ENCODE measurements around the gene KCNH6. TPM values are rescaled to one million over a fixed set of nuclear protein-coding genes. Genes with fewer than 3 reads are reported as not detected.

The KCNH6 gene
- total RNA-seq, 1 experiment from 2014 or later, result not detected

DNA sequence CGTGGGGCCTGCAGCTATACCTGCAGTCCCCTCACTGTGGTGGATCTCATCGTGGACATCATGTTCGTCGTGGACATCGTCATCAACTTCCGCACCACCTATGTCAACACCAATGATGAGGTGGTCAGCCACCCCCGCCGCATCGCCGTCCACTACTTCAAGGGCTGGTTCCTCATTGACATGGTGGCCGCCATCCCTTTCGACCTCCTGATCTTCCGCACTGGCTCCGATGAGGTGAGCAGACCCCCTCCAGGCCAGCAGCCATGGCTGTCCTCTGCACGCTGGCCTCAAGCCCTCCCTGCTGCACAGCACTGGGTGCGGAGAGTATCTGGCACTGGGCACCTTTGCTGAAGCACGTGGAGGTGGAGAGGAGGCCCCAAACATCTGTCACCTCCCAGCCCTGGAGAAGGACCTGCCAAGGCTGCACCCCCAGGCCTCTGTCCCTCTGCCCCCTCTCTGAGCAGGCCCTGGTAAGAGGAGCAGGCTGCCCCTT is 11.0 kb downstream of the KCNH6 start:
- CTCF ChIA-PET, result no interaction called here
- intact Hi-C loops (cut with micrococcal nuclease; ENCODE audit: unreplicated experiment), result no loop called here
- BruUV-seq (replicated peaks), result no TSS peak
- H3K27me3 ChIP-seq (replicated peaks; ENCODE audit: insufficient read depth, low read depth, low read length, poor library complexity), result peaks cover 20% of the 10 kb centered on the region
- no peaks in the 10 kb centered on the region for H3K36me3 ChIP-seq (ENCODE audit: insufficient read depth, low read length, poor library complexity, severe bottlenecking)
- DNase-seq (ENCODE audit: low spot score), result no peak
- H3K4me3 ChIP-seq (ENCODE audit: low read depth, low read length, poor library complexity, severe bottlenecking), result no peak overlapping the region
- POLR2A ChIA-PET (ENCODE audit: low non-redundant PET), result no interaction called here
- H3K4me1 ChIP-seq (ENCODE audit: insufficient read depth, low read length, poor library complexity, severe bottlenecking), result peaks cover 7% of the 10 kb centered on the region
- no peak overlapping the region for H3K27ac ChIP-seq (ENCODE audit: low read depth, low read length, poor library complexity, severe bottlenecking)
- no peak for TF ChIP-seq EZH2 (IDR thresholded peaks at IDR 0.05; ENCODE audit: borderline replicate concordance, low read depth, low read length, poor library complexity, severe bottlenecking)
- TF ChIP-seq, protein P1, sequence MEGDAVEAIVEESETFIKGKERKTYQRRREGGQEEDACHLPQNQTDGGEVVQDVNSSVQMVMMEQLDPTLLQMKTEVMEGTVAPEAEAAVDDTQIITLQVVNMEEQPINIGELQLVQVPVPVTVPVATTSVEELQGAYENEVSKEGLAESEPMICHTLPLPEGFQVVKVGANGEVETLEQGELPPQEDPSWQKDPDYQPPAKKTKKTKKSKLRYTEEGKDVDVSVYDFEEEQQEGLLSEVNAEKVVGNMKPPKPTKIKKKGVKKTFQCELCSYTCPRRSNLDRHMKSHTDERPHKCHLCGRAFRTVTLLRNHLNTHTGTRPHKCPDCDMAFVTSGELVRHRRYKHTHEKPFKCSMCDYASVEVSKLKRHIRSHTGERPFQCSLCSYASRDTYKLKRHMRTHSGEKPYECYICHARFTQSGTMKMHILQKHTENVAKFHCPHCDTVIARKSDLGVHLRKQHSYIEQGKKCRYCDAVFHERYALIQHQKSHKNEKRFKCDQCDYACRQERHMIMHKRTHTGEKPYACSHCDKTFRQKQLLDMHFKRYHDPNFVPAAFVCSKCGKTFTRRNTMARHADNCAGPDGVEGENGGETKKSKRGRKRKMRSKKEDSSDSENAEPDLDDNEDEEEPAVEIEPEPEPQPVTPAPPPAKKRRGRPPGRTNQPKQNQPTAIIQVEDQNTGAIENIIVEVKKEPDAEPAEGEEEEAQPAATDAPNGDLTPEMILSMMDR (conservative IDR thresholded peaks at IDR 0.05; ENCODE audit: low read depth, low read length), result no peak
- H3K9me3 ChIP-seq (ENCODE audit: low read depth, low read length, poor library complexity, severe bottlenecking), result no peaks in the 10 kb centered on the region

DNA sequence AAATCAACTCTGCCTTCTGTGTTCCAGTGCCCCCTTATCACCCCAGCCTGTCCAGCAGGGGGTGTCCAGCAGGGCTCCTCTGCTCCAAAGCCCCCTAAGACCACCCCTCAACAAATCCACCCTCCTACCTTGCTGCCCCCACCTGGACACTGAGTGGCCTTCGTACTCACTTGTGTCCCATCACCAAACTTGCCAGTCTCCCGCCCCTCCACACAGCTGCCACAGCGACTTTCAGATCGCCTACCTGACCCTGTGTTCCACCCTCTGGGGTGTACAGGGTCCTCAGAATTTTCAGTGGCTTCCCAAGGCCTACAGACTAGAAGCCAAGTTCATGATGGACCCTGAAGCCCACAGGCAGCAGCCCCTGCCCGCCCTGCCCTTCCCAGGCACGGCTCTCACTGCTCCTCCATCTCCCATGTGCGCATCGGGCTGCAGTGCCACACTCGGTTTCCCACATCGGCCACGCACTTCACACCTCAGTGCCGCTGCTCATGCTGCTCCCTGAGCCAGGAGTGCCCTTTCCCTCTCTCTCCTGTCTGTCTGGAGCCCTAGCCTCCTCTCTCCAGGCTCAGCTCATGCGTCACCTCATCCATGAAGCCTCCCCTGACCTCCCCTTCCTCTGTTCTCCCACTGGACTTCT is 11.8 kb downstream of the KCNH6 start:
- POLR2A ChIA-PET (ENCODE audit: low non-redundant PET), result no interaction called here
- H3K27ac ChIP-seq (ENCODE audit: low read depth, low read length, poor library complexity, severe bottlenecking), result no peak overlapping the region
- BruUV-seq (replicated peaks), result no TSS peak
- peaks cover 7% of the 10 kb centered on the region for H3K4me1 ChIP-seq (ENCODE audit: insufficient read depth, low read length, poor library complexity, severe bottlenecking)
- intact Hi-C loops (cut with micrococcal nuclease; ENCODE audit: unreplicated experiment), result no loop called here
- no peak for DNase-seq (ENCODE audit: low spot score)
- no peak for TF ChIP-seq EZH2 (IDR thresholded peaks at IDR 0.05; ENCODE audit: borderline replicate concordance, low read depth, low read length, poor library complexity, severe bottlenecking)
- TF ChIP-seq, protein P1 (conservative IDR thresholded peaks at IDR 0.05; ENCODE audit: low read depth, low read length), result no peak
- CTCF ChIA-PET, result no interaction called here
- H3K4me3 ChIP-seq (ENCODE audit: low read depth, low read length, poor library complexity, severe bottlenecking), result no peak overlapping the region
- H3K27me3 ChIP-seq (replicated peaks; ENCODE audit: insufficient read depth, low read depth, low read length, poor library complexity), result peaks cover 24% of the 10 kb centered on the region
- H3K9me3 ChIP-seq (ENCODE audit: low read depth, low read length, poor library complexity, severe bottlenecking), result no peaks in the 10 kb centered on the region
- no peaks in the 10 kb centered on the region for H3K36me3 ChIP-seq (ENCODE audit: insufficient read depth, low read length, poor library complexity, severe bottlenecking)

DNA sequence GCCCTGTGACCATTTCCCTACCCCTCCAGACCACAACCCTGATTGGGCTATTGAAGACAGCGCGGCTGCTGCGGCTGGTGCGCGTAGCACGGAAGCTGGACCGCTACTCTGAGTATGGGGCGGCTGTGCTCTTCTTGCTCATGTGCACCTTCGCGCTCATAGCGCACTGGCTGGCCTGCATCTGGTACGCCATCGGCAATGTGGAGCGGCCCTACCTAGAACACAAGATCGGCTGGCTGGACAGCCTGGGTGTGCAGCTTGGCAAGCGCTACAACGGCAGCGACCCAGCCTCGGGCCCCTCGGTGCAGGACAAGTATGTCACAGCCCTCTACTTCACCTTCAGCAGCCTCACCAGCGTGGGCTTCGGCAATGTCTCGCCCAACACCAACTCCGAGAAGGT is 12.5 kb downstream of the KCNH6 start:
- POLR2A ChIA-PET (ENCODE audit: low non-redundant PET), result no interaction called here
- no peak for TF ChIP-seq EZH2 (IDR thresholded peaks at IDR 0.05; ENCODE audit: borderline replicate concordance, low read depth, low read length, poor library complexity, severe bottlenecking)
- TF ChIP-seq, protein P1 (conservative IDR thresholded peaks at IDR 0.05; ENCODE audit: low read depth, low read length), result no peak
- Histone ChIP-seq H3K27ac (ENCODE audit: low read depth, low read length, poor library complexity, severe bottlenecking) (no peak overlapping the region), H3K4me1 (ENCODE audit: insufficient read depth, low read length, poor library complexity, severe bottlenecking) (peaks cover 7% of the 10 kb centered on the region), H3K9me3 (ENCODE audit: low read depth, low read length, poor library complexity, severe bottlenecking) (no peaks in the 10 kb centered on the region), H3K27me3 (replicated peaks; ENCODE audit: insufficient read depth, low read depth, low read length, poor library complexity) (peaks cover 24% of the 10 kb centered on the region), H3K4me3 (ENCODE audit: low read depth, low read length, poor library complexity, severe bottlenecking) (no peak overlapping the region), H3K36me3 (ENCODE audit: insufficient read depth, low read length, poor library complexity, severe bottlenecking) (no peaks in the 10 kb centered on the region)
- no TSS peak for BruUV-seq (replicated peaks)
- CTCF ChIA-PET, result no interaction called here
- DNase-seq (ENCODE audit: low spot score), result no peak
- intact Hi-C loops (cut with micrococcal nuclease; ENCODE audit: unreplicated experiment), result no loop called here

Data from A673 (cell line).